ENCODE data around the gene TRUB1.

GRCh38 chr10:114911801-114912469 lies 26.1 kb upstream of the TRUB1 start:
- TF ChIP-seq CTCF (IDR thresholded peaks at IDR 0.05; ENCODE audit: borderline replicate concordance, extremely low read depth, low read length, poor library complexity, severe bottlenecking) (no peak), EZH2 (IDR thresholded peaks at IDR 0.05; ENCODE audit: borderline replicate concordance, low read depth, low read length, severe bottlenecking) (no peak)

Measured in DND-41 (cell line).